Measurements from ENCODE around the gene CFTR.

Gene CFTR

GRCh38 chr7:117652943-117653680 is 173.3 kb downstream of the CFTR start:
- DNase-seq (ENCODE audit: low spot score) = no peak

GRCh38 chr7:117654780-117655179 is 175.0 kb downstream of the CFTR start:
- DNase-seq (ENCODE audit: low spot score) = no peak

- no peak for DNase-seq (ENCODE audit: low spot score)
Measured at GRCh38 chr7:117656806-117657205, 177.0 kb downstream of the CFTR start.

- DNase-seq (ENCODE audit: low spot score) = no peak
Measured at GRCh38 chr7:117659531-117660011, 179.7 kb downstream of the CFTR start.

GRCh38 chr7:117661328-117661727 is 181.5 kb downstream of the CFTR start:
- DNase-seq (ENCODE audit: low spot score) = no peak

- DNase-seq (ENCODE audit: low spot score) = no peak
Measured at GRCh38 chr7:117664047-117664446, 184.2 kb downstream of the CFTR start.

- no peak for DNase-seq (ENCODE audit: low spot score)
Measured at GRCh38 chr7:117665368-117665767, 185.5 kb downstream of the CFTR start.

- DNase-seq (ENCODE audit: low spot score) = peak; percentile 6
Measured at GRCh38 chr7:117666031-117666430, 186.2 kb downstream of the CFTR start.

- DNase-seq (ENCODE audit: low spot score) = no peak
Measured at GRCh38 chr7:117666689-117667088, 186.9 kb downstream of the CFTR start.

GRCh38 chr7:117667456-117667855 is 187.6 kb downstream of the CFTR start:
- no peak for DNase-seq (ENCODE audit: low spot score)

GRCh38 chr7:117669818-117670217 is 190.0 kb downstream of the CFTR start:
- DNase-seq (ENCODE audit: low spot score) = no peak

GRCh38 chr7:117672453-117672852 is 192.6 kb downstream of the CFTR start:
- no peak for DNase-seq (ENCODE audit: low spot score)

GRCh38 chr7:117673367-117673766 is 193.5 kb downstream of the CFTR start:
- no peak for DNase-seq (ENCODE audit: low spot score)

- peak; percentile 22 for DNase-seq (ENCODE audit: low spot score)
Measured at GRCh38 chr7:117673839-117674238, 194.0 kb downstream of the CFTR start.

GRCh38 chr7:117674617-117675016 is 194.8 kb downstream of the CFTR start:
- no peak for DNase-seq (ENCODE audit: low spot score)

GRCh38 chr7:117675497-117676435 is 195.9 kb downstream of the CFTR start:
- DNase-seq (ENCODE audit: low spot score) = no peak

- DNase-seq (ENCODE audit: low spot score) = no peak
Measured at GRCh38 chr7:117679120-117679519, 199.3 kb downstream of the CFTR start.

GRCh38 chr7:117682681-117683385 is 203.0 kb downstream of the CFTR start:
- no peak for DNase-seq (ENCODE audit: low spot score)

- no peak for DNase-seq (ENCODE audit: low spot score)
Measured at GRCh38 chr7:117683430-117684175, 203.8 kb downstream of the CFTR start.

- DNase-seq (ENCODE audit: low spot score) = no peak
Measured at GRCh38 chr7:117685795-117686194, 206.0 kb downstream of the CFTR start.

GRCh38 chr7:117686311-117686935 is 206.6 kb downstream of the CFTR start:
- no peak for DNase-seq (ENCODE audit: low spot score)

Data from SW480 (cell line).